ENCODE results near the gene FHIT. TPM values are rescaled to one million over a fixed set of nuclear protein-coding genes. Genes with fewer than 3 reads are reported as not detected.

Gene FHIT
- total RNA-seq, 2 donors from 2014 or later: 6.8 to 12.3 TPM

GRCh38 chr3:60154011-60154410 lies 1097.2 kb downstream of the FHIT start:
- Mint-ChIP-seq H3K9me3 (no peaks in the 10 kb centered on the region), H3K4me3 (no peak overlapping the region), H3K36me3 (ENCODE audit: low read depth) (no peaks in the 10 kb centered on the region), H3K27ac (no peak overlapping the region), H3K4me1 (no peaks in the 10 kb centered on the region), H3K27me3 (ENCODE audit: insufficient read depth) (no peaks in the 10 kb centered on the region)
- Histone ChIP-seq H3K9me3 (ENCODE audit: control insufficient read depth, low read length) (no peaks in the 10 kb centered on the region), H3K4me3 (ENCODE audit: low read length) (no peak overlapping the region), H3K36me3 (ENCODE audit: control insufficient read depth, insufficient read depth, low read length) (no peaks in the 10 kb centered on the region), H3K4me1 (ENCODE audit: control insufficient read depth, insufficient read depth, low read length) (no peaks in the 10 kb centered on the region), H3K27ac (ENCODE audit: low read depth, low read length) (no peak overlapping the region), H3K9ac (ENCODE audit: extremely low read depth, low read length, poor library complexity, severe bottlenecking) (no peak overlapping the region), H3K27me3 (ENCODE audit: control insufficient read depth, insufficient read depth, low read length, poor library complexity, severe bottlenecking) (no peaks in the 10 kb centered on the region)
- no peak for TF ChIP-seq CTCF (conservative IDR thresholded peaks at IDR 0.05)
- 88 to 93% methylated on average over 3 to 4 of the region's 4 CpGs for WGBS, 2 experiments (ENCODE audit: insufficient coverage in 1 of 2, insufficient read length in 1 of 2)
- no peak for DNase-seq

DNA sequence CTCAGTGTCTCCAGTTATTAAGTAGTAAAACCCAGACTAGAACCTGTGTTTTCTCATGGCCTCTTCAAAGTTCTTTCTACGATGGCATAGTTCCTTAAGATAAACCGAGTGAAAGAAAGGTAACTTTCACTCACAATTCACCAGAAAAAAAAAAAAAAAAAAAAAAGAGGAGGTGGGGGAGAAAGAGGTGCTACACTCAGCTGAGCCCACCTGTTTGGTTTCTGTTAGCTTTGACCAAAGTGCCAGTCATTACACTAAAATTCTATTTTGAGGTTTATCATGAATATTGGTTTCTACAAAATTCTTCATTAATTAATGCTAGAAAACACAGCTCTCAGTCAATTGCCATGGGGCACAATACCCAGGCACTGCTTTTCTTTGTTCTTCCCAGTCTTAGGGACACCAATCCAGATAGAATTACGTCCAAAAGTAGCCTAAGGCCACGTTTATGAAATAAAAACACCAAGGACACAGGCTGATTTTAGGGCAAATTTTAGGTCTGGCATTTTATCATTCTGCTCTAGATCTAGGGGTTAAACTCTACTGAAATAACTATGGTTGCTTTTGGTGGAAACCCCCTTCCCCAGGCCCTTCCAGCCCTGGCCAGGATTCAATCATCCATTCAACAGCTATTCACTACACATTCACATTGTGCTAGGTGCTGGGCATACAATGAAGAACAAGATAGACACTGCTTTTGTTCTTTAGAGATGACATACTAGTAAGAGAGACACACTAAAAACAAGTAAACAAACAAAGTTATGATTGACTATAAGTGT lies 1097.8 kb downstream of the FHIT start:
- H3K4me1 Mint-ChIP-seq: no peaks in the 10 kb centered on the region
- no peak for DNase-seq
- H3K9ac ChIP-seq (ENCODE audit: extremely low read depth, low read length, poor library complexity, severe bottlenecking): no peak overlapping the region
- no peaks in the 10 kb centered on the region for H3K9me3 Mint-ChIP-seq
- H3K4me1 ChIP-seq (ENCODE audit: control insufficient read depth, insufficient read depth, low read length): no peaks in the 10 kb centered on the region
- H3K27me3 ChIP-seq (ENCODE audit: control insufficient read depth, insufficient read depth, low read length, poor library complexity, severe bottlenecking): no peaks in the 10 kb centered on the region
- WGBS, 2 experiments (ENCODE audit: insufficient coverage in 1 of 2, insufficient read length in 1 of 2): 83 to 84% methylated on average over 2 to 3 of the region's 4 CpGs
- TF ChIP-seq CTCF (conservative IDR thresholded peaks at IDR 0.05): no peak
- no peak overlapping the region for H3K4me3 ChIP-seq (ENCODE audit: low read length)
- no peaks in the 10 kb centered on the region for H3K9me3 ChIP-seq (ENCODE audit: control insufficient read depth, low read length)
- H3K4me3 Mint-ChIP-seq: no peak overlapping the region
- H3K27ac Mint-ChIP-seq: no peak overlapping the region
- no peak overlapping the region for H3K27ac ChIP-seq (ENCODE audit: low read depth, low read length)
- no peaks in the 10 kb centered on the region for H3K36me3 Mint-ChIP-seq (ENCODE audit: low read depth)
- H3K36me3 ChIP-seq (ENCODE audit: control insufficient read depth, insufficient read depth, low read length): no peaks in the 10 kb centered on the region
- H3K27me3 Mint-ChIP-seq (ENCODE audit: insufficient read depth): no peaks in the 10 kb centered on the region

GRCh38 chr3:60149501-60149900 lies 1101.8 kb downstream of the FHIT start:
- no peak overlapping the region for H3K9ac ChIP-seq (ENCODE audit: extremely low read depth, low read length, poor library complexity, severe bottlenecking)
- Mint-ChIP-seq H3K27me3 (ENCODE audit: insufficient read depth) (no peaks in the 10 kb centered on the region), H3K9me3 (no peaks in the 10 kb centered on the region), H3K4me3 (no peak overlapping the region), H3K36me3 (ENCODE audit: low read depth) (no peaks in the 10 kb centered on the region), H3K4me1 (peaks cover 13% of the 10 kb centered on the region), H3K27ac (no peak overlapping the region)
- H3K27ac ChIP-seq (ENCODE audit: low read depth, low read length): no peak overlapping the region
- no peak overlapping the region for H3K4me3 ChIP-seq (ENCODE audit: low read length)
- 86% methylated on average over 3 of the region's 3 CpGs; no CpG with 5 or more reads in 1 of the 2 experiments for WGBS, 2 experiments (ENCODE audit: insufficient coverage in 1 of 2, insufficient read length in 1 of 2)
- no peak for TF ChIP-seq CTCF (conservative IDR thresholded peaks at IDR 0.05)
- no peak for DNase-seq
- peaks cover 8% of the 10 kb centered on the region for H3K4me1 ChIP-seq (ENCODE audit: control insufficient read depth, insufficient read depth, low read length)
- H3K36me3 ChIP-seq (ENCODE audit: control insufficient read depth, insufficient read depth, low read length): no peaks in the 10 kb centered on the region
- H3K9me3 ChIP-seq (ENCODE audit: control insufficient read depth, low read length): no peaks in the 10 kb centered on the region
- no peaks in the 10 kb centered on the region for H3K27me3 ChIP-seq (ENCODE audit: control insufficient read depth, insufficient read depth, low read length, poor library complexity, severe bottlenecking)
